Stimulated activated CD4-positive, alpha-beta T cell treated with anti-CD3 and anti-CD28 coated beads, Interleukin-4, amount 100 ng/mL, for 4 hours (primary cell): ENCODE measurements around the gene SGSM1.

Source experiments
- DNase-seq, 2 experiments: peaks; one replicate each; pipeline ENCODE4 v3.0.0-alpha.2; 2020

SGSM1 gene

DNA sequence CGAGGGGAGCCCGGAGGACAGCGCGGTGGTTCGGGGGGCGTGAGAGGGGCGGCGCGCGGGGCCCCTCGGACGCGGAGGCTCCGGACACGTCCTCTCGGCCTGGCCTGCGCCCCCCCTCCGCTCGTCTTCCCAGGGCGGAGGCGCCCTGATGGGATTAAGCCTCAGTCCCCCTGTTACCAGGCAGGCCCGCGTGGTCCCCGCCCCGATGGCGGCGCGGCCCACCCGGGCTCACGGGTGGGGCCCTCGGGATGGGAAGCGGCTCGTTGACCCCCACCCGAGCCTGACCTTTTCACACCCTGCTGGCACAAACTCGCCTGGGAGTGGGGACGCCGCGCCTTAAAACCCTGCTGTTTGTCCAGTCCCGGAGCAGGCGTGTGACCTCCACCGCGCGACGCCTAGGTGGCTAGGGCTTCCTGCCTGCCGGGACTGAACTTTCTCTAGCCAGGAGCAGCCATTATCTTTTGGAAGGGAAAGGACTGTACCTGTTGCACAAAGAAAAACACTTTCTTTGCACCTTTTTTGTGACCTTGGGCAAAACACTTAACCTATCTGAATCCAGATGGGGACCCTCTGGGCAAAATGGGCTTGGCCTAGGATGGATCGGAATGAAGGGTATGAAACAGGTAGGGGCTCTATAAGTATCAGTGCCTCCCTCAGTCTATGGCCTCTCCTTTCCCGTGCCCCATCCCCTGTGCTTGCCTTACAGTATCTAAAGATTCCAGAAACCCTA is 147.5 kb downstream of the SGSM1 start:
- DNase-seq = no peak

DNA sequence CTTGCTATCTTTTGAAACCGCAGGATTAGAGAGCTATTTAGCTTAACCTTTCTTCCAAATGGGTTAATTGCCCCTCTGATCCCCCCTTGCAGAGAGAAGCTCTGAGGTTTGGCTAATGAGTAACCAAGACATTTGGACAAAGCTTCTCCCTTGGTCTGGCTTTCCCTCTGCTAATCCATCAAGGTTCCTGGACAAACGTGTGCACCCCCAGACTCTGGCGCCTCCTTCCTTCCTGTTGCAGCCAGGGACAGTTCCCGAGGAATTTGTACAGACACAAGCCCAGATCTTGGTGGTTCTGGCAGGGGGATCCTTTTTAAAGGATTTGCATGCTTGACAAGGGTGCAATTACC is 148.1 kb downstream of the SGSM1 start:
- DNase-seq = no peak

DNA sequence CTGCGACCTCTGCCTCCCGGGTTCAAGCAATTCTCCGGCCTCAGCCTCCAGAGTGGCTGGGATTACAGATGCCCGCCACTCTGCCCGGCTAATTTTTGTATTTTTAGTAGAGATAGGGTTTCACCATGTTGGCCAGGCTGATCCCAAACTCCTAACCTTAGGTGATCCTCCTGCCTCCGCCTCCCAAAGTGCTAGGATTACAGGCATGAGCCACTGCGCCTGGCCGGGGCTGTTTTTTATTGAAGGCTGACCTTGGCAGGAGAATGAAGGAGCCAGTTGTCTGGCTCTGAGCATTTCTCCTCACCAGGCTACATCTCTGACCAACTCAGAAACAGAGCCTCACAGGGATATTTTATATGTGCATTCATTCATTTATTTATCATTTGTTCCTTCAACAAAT is 148.8 kb downstream of the SGSM1 start:
- no peak for DNase-seq

DNA sequence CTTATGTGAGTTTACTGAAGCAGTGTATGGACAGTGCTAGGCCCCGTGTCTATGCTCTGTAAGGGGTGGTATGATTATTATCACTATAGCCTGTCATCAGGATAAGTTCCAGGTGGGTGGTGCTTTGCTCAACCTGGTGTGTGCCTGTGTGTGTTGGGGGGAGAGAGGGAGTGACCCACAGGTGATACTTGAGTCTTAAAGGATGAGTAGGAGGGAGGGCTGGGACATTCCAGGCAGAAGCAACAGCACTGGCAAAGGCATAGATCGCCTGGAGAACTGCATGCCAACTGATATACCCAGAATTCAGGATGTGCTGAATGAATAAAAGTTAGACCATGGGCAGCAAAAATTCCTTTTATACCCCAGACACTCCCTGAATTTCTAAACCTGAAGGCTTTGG is 151.0 kb downstream of the SGSM1 start:
- DNase-seq = no peak

DNA sequence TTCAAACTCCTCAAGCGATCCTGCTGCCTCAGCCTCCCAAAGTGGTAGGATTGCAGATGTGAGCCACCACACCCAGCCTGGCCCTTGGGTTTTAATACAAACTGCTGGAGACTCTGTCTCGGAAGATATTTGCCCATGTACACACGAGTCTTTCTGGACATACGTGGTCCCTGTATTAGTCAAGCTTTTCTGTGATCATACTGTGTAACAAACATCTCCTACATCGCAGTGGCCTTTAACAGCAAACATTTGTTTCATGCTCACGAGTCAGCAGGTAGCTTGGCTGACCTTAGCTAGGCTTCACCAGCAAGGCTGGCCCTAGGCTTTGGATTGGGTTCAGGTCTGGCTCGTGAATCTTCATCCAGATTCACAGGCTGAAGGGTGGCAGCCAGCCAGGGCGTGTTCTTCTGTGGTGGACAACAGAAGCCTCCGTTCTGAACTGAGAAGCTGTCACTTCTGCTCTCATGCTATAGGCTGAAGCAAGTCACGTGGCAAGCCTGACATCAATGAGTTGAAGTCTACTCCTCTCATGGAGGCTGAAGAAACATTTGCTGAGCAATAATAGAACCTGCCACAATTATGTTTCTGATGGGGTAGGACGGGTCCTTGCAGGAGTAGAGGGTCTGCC is 155.3 kb downstream of the SGSM1 start:
- DNase-seq = no peak

DNA sequence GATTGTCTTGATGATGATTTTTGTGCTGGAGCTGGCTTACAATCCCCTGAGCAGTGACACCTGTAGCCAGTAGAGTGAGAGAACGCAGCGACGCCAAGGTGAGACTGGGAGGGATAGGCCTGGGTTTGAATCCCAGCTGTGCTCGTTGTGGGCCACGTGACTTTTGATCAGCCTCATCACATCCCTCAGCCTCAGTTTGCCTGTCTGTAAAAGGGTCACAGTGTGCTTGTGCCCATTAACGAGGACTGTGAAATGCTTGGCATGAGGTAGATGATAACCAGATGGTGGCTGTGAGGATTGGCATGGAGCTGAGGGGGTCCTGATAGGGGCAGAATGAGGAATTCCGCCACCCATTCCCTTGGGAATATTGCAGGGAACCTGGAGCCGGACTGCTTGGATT is 156.1 kb downstream of the SGSM1 start:
- no peak for DNase-seq

DNA sequence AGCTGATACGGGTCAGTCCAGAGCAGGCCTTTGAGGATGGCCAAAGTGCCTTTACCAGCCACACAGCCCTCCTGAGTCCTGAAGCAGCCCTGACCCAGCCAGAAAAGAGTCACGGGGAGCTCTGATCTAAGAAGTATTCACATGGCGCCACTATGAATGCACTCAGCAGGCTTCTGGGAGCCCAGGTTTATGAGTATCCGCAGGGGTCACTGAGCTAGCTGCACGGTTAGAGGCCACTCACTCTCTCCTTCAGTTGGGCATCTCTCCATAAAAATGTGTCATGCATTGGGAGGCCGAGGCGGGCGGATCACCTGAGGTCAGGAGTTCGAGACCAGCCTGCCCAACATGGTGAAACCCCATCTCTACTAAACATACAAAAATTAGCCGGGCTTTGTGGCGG is 156.8 kb downstream of the SGSM1 start:
- DNase-seq = no peak

DNA sequence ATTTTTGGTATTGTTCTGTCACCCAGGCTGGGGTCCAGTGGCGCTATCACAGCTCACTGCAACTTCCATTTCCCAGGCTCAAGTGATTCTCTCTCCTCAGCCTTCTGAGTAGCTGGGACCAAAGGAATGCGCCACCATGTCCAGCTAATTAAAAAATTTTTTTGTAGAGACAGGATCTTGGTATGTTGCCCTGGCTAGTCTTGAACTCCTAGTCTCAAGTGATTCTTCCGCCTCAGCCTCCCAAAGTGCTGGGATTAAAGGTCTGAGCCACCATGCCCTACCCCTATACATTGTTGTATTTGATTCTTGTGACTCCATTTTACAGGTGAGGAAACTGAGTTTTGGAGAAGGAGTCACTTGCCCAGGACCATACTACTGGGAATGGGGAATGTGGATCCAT is 158.4 kb downstream of the SGSM1 start:
- no peak for DNase-seq

DNA sequence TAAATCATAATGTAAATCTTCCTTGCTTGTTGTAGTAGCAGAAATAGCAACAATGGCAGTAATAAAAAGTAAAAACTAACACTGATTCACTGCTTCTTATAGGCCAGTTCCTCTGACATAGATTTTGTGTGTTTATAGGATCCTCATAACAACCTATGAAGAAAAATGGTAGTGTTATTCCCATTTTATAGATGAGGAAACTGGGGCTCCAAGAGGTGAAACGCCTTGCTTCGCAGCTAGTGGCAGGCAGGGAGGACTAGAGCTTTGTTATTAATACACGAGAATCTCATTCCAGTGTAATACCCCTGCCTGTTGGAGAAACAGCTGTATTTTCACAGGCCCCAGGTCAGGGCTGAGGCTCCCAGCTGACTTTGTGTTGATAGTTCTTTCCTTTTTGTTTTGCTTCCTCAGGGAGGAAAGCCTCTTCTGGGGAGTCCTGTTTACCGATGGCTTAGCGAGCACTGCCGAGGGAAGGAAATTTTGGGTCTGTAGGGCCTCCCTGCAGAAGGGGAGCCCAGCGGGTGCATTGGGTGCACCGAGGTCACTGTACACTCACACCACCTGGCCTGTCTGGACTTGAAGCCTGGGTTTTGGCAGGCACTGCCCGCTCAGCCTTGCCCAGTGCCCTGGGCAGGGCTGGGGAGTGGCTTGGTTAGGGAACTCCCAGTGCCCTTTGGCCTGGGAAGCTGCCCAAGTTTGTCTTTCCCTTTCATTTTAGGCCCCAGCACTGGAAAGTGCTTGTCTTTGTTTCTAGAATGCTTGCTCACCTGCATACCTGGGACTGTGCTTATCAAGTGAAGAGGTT is 160.0 kb downstream of the SGSM1 start:
- no peak for DNase-seq

DNA sequence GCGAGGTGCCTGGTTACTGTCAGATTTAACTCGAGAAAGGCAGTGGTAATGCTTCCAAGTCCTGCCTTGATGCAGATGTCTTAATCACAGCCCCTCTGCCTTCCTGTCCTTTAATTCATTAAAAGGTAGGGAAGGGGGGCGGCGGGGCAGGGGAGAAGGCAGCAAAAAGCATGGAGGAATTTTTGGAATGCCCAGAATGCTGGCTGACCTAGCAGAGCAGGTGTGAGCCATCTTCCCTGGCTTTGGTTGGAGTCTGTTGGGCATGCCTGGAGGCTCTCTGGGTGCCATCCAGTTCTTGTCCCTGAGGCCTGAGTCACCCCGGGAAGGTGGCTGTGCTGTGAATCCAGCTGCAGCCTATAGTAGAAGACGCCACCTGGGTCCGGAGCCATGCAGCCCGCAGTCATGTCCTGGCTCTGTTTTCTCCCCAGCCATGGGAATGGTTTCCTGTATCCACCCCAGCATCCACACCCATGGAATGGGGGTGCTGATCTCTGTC is 162.1 kb downstream of the SGSM1 start:
- DNase-seq = no peak

DNA sequence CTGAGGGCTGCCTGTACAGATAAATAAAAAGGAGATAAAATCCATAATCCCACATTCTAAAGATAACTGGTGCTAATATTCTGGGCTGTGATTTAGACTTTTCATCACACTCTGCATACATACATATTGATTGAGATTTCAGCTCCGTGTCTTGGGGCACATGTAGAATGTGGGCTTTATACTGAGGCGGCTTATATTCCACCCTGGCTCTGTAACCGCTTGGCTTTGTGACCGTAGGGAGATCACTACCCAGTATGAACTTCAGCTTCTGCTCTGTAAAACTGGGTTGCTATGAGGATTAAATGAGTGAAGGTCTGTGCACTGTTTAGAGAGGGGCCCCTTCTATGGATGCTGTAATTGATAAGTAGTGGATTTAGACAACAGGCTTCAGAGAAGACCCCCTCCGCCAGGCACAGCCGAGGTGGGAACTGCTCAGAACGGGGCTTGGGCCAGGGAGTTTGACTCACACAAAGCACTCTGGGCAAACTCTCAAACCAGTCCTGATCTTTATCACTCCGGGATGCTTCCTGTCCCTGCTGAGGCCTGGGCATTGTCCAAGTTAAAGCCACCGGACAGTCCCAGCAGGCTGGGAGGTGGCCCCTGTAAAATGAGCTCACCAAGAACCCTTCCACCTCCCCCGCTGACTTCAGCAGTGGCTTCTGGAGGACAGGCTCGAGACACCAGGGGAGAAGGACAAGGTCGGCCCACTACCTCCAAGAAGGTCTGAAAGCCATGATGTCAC is 163.7 kb downstream of the SGSM1 start:
- no peak for DNase-seq

DNA sequence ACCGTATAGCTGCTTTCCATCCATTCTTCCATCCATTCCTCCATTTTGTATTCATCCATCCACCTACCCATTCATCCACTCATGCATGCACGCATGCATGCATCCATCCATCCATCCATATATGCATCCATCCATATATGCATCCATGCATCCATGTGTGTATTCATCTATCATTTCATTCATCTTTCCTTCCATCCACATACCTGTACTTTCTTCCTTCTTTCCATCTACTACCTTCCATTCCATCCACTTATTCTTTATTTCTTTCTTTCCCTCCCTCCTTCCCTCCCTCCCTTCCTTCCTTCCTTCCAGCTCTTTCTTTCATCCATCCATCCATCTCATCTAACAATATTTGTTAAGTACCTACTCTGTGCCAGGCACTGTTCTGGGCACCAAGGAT is 166.4 kb downstream of the SGSM1 start:
- DNase-seq = no peak

DNA sequence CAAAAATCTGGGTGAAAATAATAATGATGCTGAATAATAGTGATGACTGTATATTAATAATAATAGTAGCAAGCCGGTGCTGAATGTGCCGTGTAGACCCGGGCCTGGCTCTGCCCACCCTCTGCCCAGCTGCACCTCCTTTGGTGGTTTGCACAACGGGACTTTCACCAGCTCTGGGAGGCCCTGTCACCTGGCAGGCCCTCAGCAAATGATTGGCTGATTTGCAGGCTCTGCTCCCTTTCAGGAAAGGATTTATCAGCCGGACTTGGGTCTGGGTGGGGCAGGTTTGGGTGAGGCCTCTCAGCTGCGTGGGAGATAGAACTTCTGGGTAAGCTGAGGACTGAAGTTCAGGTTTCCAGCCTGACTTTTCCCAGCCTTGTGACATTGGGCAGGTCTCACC is 167.9 kb downstream of the SGSM1 start:
- DNase-seq = no peak

DNA sequence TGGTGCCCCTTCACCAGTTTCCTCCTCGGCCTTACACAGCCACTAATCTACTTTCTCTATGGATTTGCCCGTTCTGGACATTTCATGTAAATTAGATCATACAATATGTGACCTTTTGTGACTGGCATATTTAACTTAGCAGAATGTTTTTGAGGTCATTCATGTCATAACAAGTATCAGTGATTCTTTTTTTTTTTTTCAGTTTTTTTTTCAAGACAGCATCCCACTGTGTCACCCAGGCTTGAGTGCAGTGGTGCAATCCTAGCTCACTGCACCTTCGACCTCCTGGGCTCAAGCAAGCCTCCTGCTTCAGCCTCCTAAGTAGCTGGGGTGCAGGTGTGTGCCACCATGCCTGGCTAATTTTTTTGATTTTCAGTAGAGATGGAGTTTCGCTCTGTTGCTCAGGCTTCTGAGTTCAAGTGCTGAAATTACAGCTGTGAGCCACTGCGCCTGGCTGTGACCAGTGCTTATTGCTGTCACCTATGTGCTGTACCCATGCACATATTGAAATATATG is 169.2 kb downstream of the SGSM1 start:
- DNase-seq = no peak

DNA sequence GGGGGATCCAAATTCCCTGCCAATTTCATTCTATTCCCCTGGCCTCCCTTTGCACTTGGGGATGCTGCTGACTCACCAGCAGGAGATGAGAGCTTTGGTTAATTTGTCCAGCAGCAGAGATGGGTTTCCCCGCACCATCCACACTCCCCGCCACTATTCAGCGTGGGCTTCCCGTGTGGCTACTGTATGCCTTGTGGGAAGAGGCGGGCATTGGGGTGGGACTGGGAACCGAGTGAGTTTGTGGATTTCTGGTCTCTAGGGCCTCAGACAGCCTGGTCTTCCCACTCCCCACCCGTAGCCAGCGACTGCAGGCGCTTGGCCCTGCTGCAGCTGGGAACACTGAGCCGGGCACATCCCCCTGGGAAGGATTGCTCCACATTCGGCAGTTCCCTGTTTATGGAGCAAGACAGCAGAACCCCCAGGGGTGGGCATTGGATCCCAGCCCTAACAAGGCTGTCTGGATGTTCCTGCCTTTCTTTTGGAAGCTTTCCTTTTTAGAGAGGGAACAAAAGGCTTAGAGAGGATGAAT is 169.9 kb downstream of the SGSM1 start:
- no peak for DNase-seq

DNA sequence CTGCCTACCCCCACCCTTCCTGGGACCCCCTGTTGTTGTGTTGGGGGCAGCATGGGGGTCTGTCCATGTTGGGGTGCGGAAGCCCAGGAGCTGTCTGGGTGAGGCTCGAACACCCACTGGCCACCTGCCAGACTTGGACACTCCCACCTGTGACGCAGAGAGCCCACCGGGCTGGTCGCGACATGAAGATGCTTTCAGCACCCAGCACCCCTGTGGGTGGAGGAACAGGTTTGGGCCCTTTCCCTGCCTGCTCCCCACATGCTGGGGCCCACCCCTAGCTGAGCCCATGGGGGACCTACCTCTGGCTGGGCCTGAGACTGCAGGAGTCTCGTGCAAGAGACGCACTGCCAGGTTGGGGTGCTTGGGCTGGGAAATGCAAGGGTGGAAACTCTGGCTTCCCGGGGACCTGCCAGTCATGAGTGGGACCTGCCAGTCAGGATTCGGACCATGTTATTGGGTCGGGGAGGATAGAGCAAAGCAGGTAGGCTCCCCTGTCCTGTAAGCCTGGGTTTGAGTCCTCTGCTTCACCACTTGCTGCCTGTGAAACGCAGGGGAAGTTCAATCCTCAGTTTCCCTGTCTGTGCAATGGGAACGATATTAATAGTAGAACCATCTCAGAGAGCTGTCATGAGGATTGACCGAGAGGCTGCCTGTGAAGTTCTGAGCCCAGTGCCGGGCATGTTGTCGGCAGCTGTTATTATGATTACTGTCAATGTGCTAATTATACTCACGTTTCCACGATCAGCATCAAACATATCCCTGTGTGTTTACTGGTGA is 170.6 kb downstream of the SGSM1 start:
- no peak for DNase-seq
